DOHH2 (cell line): ENCODE measurements around the gene PWP1.
"Not testable (repeated sequence)": the region's sequence is repeated elsewhere in the genome, so short reads cannot be mapped to it uniquely, and the experiment has no call there.

ENCODE experiments used
- H3F3A ChIP-seq: fragments of 200-600 bp; sonication (generic), shearing (Covaris generic); 2 replicates; pipeline ENCODE4 v1.6.0; 2016; ENCODE audit warnings: antibody characterized with exemption, mild to moderate bottlenecking; ENCODE audit not compliant: control insufficient read depth, insufficient read depth
- H3K27ac ChIP-seq: fragments of 200-600 bp; sonication (generic); 2 replicates; pipeline ENCODE4 v1.5.1; 2014; ENCODE audit warnings: low read depth, mild to moderate bottlenecking, low read length, moderate library complexity
- H3K27me3 ChIP-seq: fragments of 200-600 bp; sonication (generic); 2 replicates; pipeline ENCODE4 v1.6.1; 2014; ENCODE audit warnings: mild to moderate bottlenecking, low read length, mixed read lengths; ENCODE audit not compliant: control insufficient read depth
- H3K36me3 ChIP-seq: fragments of 200-600 bp; sonication (generic); 2 replicates; pipeline ENCODE4 v1.6.1; 2014; ENCODE audit warnings: mild to moderate bottlenecking, low read length, moderate library complexity, mixed read lengths; ENCODE audit not compliant: control insufficient read depth
- H3K4me1 ChIP-seq: fragments of 200-600 bp; sonication (generic); 2 replicates; pipeline ENCODE4 v1.6.1; 2014; ENCODE audit warnings: mild to moderate bottlenecking, low read length, mixed read lengths; ENCODE audit not compliant: control insufficient read depth
- H3K4me2 ChIP-seq: fragments of 200-600 bp; sonication (generic); 2 replicates; pipeline ENCODE4 v1.6.0; 2014; ENCODE audit warnings: mild to moderate bottlenecking, low read length, moderate library complexity
- H3K4me3 ChIP-seq: fragments of 200-600 bp; sonication (generic); 2 replicates; pipeline ENCODE4 v1.5.1; 2014; ENCODE audit warnings: mild to moderate bottlenecking, low read length, mixed read lengths
- H3K79me2 ChIP-seq: fragments of 200-600 bp; sonication (generic); 2 replicates; pipeline ENCODE4 v1.6.1; 2014; ENCODE audit warnings: mild to moderate bottlenecking, low read length, mixed read lengths; ENCODE audit not compliant: control insufficient read depth
- H3K9me2 ChIP-seq: fragments of 200-600 bp; sonication (generic); replicated peaks from 2 replicates; pipeline ENCODE4 v1.6.1; 2014; ENCODE audit warnings: mild to moderate bottlenecking, low read length, mixed read lengths; ENCODE audit not compliant: control insufficient read depth
- H3K9me3 ChIP-seq: fragments of 200-600 bp; sonication (generic); 2 replicates; pipeline ENCODE4 v1.6.1; 2014; ENCODE audit warnings: antibody characterized with exemption, low read length, mixed read lengths; ENCODE audit not compliant: control insufficient read depth, insufficient read depth
- H4K20me1 ChIP-seq: fragments of 200-600 bp; sonication (generic); 2 replicates; pipeline ENCODE4 v1.6.0; 2014; ENCODE audit warnings: low read depth, mild to moderate bottlenecking, antibody characterized with exemption, low read length, moderate library complexity; ENCODE audit not compliant: control insufficient read depth, insufficient read depth
- EZH2phosphoT487 ChIP-seq: fragments of 200-600 bp; sonication (generic); IDR thresholded peaks from 2 replicates; pipeline ENCODE4 v1.6.1; 2017; ENCODE audit warnings: borderline replicate concordance, mild to moderate bottlenecking, antibody characterized with exemption, low read length, moderate library complexity, mixed read lengths
- TF ChIP-seq, protein P1 (sequence below): fragments of 200-600 bp; sonication (generic); IDR thresholded peaks from one replicate; pipeline ENCODE4 v1.5.1; 2014; ENCODE audit warnings: antibody characterized with exemption, mild to moderate bottlenecking, low read depth, low read length; ENCODE audit not compliant: poor library complexity, severe bottlenecking

PWP1 gene

DNA sequence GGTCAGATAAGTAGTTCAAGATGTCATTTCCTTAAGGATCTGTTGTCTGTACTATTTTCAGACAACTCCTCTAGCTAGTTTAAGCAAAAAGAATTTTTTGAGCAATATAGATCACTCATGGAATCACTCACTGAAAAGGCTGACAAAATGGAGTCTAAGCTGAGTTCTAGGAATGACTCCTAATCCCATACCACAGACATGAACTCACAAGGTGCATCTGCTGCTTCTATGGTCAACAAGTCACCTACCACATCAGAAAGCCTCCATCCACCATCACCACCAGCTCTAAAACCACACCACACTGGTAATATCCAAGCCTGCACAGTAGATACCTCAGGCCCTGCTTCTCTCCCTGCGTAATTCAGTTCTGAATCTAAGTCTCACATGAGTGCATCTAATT lies 33.0 kb downstream of the PWP1 start:
- TF ChIP-seq, protein P1, sequence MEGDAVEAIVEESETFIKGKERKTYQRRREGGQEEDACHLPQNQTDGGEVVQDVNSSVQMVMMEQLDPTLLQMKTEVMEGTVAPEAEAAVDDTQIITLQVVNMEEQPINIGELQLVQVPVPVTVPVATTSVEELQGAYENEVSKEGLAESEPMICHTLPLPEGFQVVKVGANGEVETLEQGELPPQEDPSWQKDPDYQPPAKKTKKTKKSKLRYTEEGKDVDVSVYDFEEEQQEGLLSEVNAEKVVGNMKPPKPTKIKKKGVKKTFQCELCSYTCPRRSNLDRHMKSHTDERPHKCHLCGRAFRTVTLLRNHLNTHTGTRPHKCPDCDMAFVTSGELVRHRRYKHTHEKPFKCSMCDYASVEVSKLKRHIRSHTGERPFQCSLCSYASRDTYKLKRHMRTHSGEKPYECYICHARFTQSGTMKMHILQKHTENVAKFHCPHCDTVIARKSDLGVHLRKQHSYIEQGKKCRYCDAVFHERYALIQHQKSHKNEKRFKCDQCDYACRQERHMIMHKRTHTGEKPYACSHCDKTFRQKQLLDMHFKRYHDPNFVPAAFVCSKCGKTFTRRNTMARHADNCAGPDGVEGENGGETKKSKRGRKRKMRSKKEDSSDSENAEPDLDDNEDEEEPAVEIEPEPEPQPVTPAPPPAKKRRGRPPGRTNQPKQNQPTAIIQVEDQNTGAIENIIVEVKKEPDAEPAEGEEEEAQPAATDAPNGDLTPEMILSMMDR = no peak
- TF ChIP-seq EZH2phosphoT487 = no peak
- no peak overlapping the region for H3K27ac ChIP-seq

DNA sequence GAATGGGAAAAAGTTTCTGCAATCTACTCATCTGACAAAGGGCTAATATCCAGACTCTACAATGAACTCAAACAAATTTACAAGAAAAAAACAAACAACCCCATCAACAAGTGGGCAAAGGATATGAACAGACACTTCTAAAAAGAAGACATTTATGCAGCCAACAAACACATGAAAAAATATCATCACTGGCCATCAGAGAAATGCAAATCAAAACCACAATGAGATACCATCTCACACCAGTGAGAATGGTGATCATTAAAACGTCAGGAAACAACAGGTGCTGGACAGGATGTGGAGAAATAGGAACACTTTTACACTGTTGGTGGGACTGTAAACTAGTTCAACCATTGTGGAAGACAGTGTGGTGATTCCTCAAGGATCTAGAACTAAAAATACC lies 41.7 kb downstream of the PWP1 start:
- not testable (repeated sequence) for H3K4me2 ChIP-seq, H4K20me1 ChIP-seq, H3F3A ChIP-seq, H3K4me1 ChIP-seq, H3K9me2 ChIP-seq, H3K9me3 ChIP-seq, H3K36me3 ChIP-seq, H3K79me2 ChIP-seq, H3K4me3 ChIP-seq, H3K27ac ChIP-seq, H3K27me3 ChIP-seq

More for the DNA sequence above, 33.0 kb downstream of the PWP1 start:
- Histone ChIP-seq H3K4me3 (no peak overlapping the region), H3K4me1 (no peaks in the 10 kb centered on the region), H3K9me3 (no peaks in the 10 kb centered on the region), H3K79me2 (no peaks in the 10 kb centered on the region), H3K36me3 (peaks cover 20% of the 10 kb centered on the region), H3K9me2 (no peaks in the 10 kb centered on the region), H4K20me1 (no peaks in the 10 kb centered on the region), H3F3A (no peaks in the 10 kb centered on the region), H3K4me2 (no peak overlapping the region), H3K27me3 (no peaks in the 10 kb centered on the region)

DNA sequence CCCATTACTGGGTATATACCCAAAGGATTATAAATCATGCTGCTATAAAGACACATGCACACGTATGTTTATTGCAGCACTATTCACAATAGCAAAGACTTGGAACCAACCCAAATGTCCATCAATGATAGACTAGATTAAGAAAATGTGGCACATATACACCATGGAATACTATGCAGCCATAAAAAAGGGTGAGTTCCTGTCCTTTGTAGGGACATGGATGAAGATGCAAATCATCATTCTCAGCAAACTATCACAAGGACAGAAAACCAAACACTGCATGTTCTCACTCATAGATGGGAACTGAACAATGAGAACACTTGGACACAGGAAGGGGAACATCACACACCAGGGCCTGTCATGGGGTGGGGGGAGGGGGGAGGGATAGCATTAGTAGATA lies 42.1 kb downstream of the PWP1 start:
- not testable (repeated sequence) for H3K27ac ChIP-seq, H3K79me2 ChIP-seq, H3K27me3 ChIP-seq, H3K9me3 ChIP-seq, H3K9me2 ChIP-seq, H3K4me1 ChIP-seq, H3K4me2 ChIP-seq, H3K4me3 ChIP-seq, H3K36me3 ChIP-seq, H4K20me1 ChIP-seq, H3F3A ChIP-seq

DNA sequence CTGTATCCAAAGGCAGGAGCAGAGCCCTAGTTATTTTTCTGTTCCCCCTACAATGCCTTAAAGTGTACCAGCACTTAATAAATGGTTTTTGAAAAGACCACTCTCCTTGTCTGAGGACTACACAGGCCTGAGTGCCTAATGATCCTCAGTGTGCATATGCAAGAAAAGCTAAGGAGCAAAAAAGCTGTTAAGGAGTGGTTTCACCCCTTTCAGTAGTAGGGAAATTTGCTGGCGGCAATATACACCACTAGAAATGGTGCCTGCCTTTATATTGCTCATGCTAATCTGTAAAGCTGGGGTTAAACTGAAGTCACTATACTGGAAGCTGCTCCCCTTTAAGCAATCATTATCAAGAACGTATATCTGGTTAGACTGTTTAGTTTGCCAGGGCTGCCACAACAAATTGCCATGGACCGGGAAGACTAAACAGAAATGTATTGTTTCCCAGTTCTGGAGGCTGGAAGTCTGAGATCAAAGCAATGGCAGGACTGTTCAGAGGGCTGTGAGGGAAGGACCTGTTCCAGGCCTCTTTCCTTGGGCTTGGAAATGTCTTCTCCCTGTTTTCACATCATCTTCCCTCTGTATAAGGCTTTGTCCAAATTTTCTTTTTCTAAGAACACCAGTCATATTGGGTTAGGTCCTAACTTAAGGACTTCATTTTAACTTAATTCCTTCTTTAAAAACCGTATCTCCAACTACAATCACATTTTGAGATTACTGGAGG lies 45.2 kb downstream of the PWP1 start:
- no peak overlapping the region for H3K27ac ChIP-seq
- peaks cover 5% of the 10 kb centered on the region for H3K4me1 ChIP-seq
- H3K4me3 ChIP-seq = no peak overlapping the region
- no peaks in the 10 kb centered on the region for H3K79me2 ChIP-seq
- no peaks in the 10 kb centered on the region for H3K27me3 ChIP-seq
- peaks cover 5% of the 10 kb centered on the region; the same call in 1 of the 2 replicates for H3F3A ChIP-seq
- H3K4me2 ChIP-seq = no peak overlapping the region
- peaks cover 29% of the 10 kb centered on the region for H3K36me3 ChIP-seq
- TF ChIP-seq, protein P1 = no peak
- TF ChIP-seq EZH2phosphoT487 = no peak
- peaks cover 7% of the 10 kb centered on the region; the same call in 1 of the 2 replicates for H4K20me1 ChIP-seq
- no peaks in the 10 kb centered on the region for H3K9me2 ChIP-seq
- H3K9me3 ChIP-seq = no peaks in the 10 kb centered on the region
